C4-2B (cell line): ENCODE data around the gene PARD6B.

ENCODE experiments used
- ZFX ChIP-seq: fragments of 450-650 bp; IDR thresholded peaks from 2 replicates; pipeline ENCODE4 v1.6.1; 2017
- TF ChIP-seq, protein P1 (sequence below): fragments of 450-650 bp; conservative IDR thresholded peaks from 2 replicates; pipeline ENCODE4 v1.5.1; 2017; ENCODE audit warnings: mild to moderate bottlenecking

DNA sequence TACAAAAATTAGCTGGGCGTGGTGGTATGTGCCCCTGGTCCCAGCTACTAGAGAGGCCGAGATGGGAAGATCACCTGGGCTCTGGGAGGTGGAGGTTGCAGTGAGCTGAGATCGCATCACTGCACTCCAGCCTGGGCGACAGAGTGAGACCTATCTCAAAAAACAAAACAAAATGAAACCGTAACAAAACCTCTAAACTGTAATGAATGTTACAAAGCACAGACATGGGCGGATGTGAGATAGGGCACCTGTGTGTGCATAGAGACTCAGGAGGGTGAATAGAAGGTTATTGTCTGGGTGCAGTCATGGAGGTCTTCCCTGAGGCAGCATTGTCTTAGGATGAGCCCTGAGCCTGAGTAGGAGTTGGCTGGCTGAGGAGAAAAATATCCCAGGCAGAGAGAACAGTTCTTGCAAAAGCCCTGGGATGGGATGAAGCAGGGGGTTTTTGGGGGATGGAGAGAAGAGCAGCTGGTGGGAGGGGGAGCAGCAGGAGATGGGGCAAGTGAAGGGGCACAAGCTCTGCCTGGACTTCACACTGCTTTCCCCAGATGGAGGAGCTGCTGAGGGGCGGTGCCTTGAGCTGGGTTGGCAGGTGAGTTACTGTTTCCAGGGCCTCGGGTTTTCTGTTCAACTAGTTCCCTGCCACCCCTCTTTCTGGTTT lies 68.6 kb downstream of the PARD6B start:
- TF ChIP-seq, protein P1, sequence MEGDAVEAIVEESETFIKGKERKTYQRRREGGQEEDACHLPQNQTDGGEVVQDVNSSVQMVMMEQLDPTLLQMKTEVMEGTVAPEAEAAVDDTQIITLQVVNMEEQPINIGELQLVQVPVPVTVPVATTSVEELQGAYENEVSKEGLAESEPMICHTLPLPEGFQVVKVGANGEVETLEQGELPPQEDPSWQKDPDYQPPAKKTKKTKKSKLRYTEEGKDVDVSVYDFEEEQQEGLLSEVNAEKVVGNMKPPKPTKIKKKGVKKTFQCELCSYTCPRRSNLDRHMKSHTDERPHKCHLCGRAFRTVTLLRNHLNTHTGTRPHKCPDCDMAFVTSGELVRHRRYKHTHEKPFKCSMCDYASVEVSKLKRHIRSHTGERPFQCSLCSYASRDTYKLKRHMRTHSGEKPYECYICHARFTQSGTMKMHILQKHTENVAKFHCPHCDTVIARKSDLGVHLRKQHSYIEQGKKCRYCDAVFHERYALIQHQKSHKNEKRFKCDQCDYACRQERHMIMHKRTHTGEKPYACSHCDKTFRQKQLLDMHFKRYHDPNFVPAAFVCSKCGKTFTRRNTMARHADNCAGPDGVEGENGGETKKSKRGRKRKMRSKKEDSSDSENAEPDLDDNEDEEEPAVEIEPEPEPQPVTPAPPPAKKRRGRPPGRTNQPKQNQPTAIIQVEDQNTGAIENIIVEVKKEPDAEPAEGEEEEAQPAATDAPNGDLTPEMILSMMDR = no peak
- no peak for TF ChIP-seq ZFX
